ENCODE data around the gene MLX. TPM values are rescaled to one million over a fixed set of nuclear protein-coding genes. Genes with fewer than 3 reads are reported as not detected.

The MLX gene
- total RNA-seq, 4 donors from 2014 or later: 47.0 to 62.8 (median 52.9) TPM

DNA sequence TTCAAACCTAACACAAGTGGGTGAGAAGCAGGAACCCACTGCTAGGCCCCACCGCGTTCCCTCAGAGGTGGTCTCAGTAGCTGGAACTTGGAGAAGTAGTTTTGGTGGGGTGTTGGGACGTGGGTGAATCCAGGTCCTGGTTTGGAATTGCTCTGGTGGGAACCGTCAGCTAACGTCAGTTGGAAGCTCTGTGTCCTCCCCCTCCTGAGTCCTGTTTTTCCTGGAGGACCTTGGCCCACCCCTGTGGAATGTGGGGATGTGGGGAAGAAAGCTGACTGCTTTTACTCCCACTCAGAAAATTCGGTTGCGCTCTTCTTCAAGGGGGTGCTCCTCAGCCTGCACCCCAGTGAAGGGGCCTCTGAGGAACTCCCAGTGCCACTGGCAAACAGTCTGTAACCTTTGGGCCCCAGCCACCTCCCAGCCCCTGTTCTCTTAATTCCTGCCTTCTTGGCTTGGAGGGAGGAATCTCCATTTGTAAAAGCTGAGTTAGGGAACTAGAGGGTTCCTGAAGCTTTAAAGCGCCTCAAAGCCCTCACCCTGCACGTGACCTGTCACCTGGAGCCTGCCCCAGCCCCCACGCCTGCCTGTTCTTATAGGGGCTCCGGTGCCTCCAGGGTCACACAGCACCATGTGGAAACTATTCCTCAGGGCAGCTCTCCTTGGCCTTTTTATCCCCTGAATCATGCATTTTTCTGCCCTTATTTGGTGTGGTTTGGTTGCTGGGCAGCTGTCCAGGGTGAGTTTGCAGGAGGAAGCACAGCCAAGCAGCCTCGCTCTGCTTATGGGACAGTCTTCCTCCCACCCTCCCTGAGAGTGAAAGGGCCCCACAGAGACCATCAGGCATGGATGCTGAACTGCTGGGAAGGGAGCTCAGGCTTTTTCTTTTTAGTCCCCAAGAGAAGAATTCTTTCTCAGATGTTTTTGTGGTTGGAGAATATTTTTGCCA, 47.1 kb upstream of the MLX start:
- intact Hi-C loops (cut with DNase I): loop anchor here (5.0 kb wide), 1 partner anchor 98 kb away; the partner anchor contains the start of gene CAVIN1
- H3K27ac ChIP-seq: peak overlapping the region; percentile 93 to 99 (median 96)
- TF ChIP-seq, protein P1, sequence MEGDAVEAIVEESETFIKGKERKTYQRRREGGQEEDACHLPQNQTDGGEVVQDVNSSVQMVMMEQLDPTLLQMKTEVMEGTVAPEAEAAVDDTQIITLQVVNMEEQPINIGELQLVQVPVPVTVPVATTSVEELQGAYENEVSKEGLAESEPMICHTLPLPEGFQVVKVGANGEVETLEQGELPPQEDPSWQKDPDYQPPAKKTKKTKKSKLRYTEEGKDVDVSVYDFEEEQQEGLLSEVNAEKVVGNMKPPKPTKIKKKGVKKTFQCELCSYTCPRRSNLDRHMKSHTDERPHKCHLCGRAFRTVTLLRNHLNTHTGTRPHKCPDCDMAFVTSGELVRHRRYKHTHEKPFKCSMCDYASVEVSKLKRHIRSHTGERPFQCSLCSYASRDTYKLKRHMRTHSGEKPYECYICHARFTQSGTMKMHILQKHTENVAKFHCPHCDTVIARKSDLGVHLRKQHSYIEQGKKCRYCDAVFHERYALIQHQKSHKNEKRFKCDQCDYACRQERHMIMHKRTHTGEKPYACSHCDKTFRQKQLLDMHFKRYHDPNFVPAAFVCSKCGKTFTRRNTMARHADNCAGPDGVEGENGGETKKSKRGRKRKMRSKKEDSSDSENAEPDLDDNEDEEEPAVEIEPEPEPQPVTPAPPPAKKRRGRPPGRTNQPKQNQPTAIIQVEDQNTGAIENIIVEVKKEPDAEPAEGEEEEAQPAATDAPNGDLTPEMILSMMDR (IDR thresholded peaks at IDR 0.05): no peak
- TF ChIP-seq POLR2A (IDR thresholded peaks at IDR 0.05): peak in 1 of 2 donors; percentile 60
- DNase-seq: peak; percentile 92 to 95
- no peaks in the 10 kb centered on the region for H3K27me3 ChIP-seq
- H3K4me1 ChIP-seq: peaks cover 24 to 60% of the 10 kb centered on the region in 2 donors
- H3K36me3 ChIP-seq: peaks cover 2 to 14% of the 10 kb centered on the region in 2 donors
- H3K9me3 ChIP-seq: no peaks in the 10 kb centered on the region
- WGBS, 2 donors: 45 to 48% methylated on average over 12 of the region's 12 CpGs
- H3K4me3 ChIP-seq (replicated peaks in 1 of 3): no peak overlapping the region

DNA sequence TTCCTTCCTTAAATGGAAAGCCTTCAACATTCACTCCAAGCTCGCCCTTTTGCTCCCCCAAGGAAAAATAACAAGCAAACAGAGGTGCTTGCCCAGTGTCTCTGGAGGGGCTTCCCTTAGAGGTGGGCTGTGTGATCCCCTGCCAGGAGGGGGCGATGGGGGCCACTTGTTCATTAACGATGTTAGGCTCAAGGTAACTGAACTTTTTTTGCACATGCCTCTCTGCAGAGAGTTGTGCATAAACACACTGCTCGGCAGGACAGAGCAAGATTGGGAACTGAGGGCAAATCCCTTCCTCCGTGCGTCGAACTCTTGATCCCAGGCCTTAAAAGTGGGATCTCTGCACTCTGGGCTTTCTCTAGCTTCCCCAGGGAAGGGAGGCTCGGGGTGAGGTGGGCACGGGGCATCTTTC, 46.4 kb upstream of the MLX start:
- 50 to 61% methylated on average over 9 of the region's 9 CpGs for WGBS, 2 donors

DNA sequence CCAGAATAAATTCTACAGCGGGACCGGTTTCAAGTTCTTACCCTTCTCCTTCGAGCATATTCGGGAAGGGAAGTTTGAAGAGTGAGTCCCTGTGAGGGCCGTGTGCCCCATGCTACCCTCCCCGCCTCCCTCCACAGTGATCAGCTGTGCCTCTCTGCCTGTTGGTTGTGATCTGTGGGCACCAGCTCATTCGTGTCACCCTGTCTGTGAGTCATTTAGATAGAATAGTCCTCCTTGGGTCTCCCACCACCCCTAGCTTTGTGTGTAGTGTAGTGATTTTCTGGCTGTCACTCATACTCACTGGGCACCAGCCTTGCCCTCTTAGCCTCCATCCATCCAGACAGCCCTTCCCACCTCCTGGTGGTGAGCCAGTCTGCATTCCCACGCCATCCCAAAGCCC, 45.9 kb upstream of the MLX start:
- TF ChIP-seq POLR2A (IDR thresholded peaks at IDR 0.05): no peak
- TF ChIP-seq, protein P1 (IDR thresholded peaks at IDR 0.05): no peak
- H3K27me3 ChIP-seq: no peaks in the 10 kb centered on the region
- no peak overlapping the region for H3K4me3 ChIP-seq (replicated peaks in 1 of 3)
- peak overlapping the region; percentile 93 to 99 (median 96) for H3K27ac ChIP-seq
- DNase-seq: no peak
- H3K4me1 ChIP-seq: peaks cover 24 to 64% of the 10 kb centered on the region in 2 donors
- 77 to 79% methylated on average over 8 of the region's 8 CpGs for WGBS, 2 donors
- H3K36me3 ChIP-seq: peaks cover 0 to 13% of the 10 kb centered on the region in 2 donors
- H3K9me3 ChIP-seq: no peaks in the 10 kb centered on the region
- intact Hi-C loops (cut with DNase I): no loop called here

More for the DNA sequence above, 46.4 kb upstream of the MLX start:
- intact Hi-C loops (cut with DNase I): no loop called here
- TF ChIP-seq, protein P1 (IDR thresholded peaks at IDR 0.05): no peak
- TF ChIP-seq POLR2A (IDR thresholded peaks at IDR 0.05): no peak
- no peak for DNase-seq
- Histone ChIP-seq H3K4me3 (replicated peaks in 1 of 3) (no peak overlapping the region), H3K27me3 (no peaks in the 10 kb centered on the region), H3K36me3 (peaks cover 0 to 13% of the 10 kb centered on the region in 2 donors), H3K4me1 (peaks cover 24 to 60% of the 10 kb centered on the region in 2 donors), H3K9me3 (no peaks in the 10 kb centered on the region), H3K27ac (peak overlapping the region; percentile 93 to 99 (median 96))

- TF ChIP-seq POLR2A (IDR thresholded peaks at IDR 0.05): no peak
- TF ChIP-seq, protein P1 (IDR thresholded peaks at IDR 0.05): no peak
- Histone ChIP-seq H3K27me3 (no peaks in the 10 kb centered on the region), H3K27ac (peak overlapping the region in 2 of 3 donors; percentile 93 to 99), H3K9me3 (no peaks in the 10 kb centered on the region), H3K4me3 (replicated peaks in 1 of 3) (no peak overlapping the region), H3K36me3 (peaks cover 0 to 11% of the 10 kb centered on the region in 2 donors), H3K4me1 (peaks cover 30 to 71% of the 10 kb centered on the region in 2 donors)
- DNase-seq: no peak
- 81 to 83% methylated on average over 8 to 10 of the region's 11 CpGs for WGBS, 2 donors
- intact Hi-C loops (cut with DNase I): no loop called here
Measured at GRCh38 chr17:42521666-42522262, 45.1 kb upstream of the MLX start.
